HG02840 (cell line): ENCODE measurements around the gene PDE10A.

Experiments used
- ATAC-seq: cut with Tn5 transposase; IDR thresholded peaks from one replicate; pipeline ENCODE4 v1.9.1; 2021; ENCODE audit warnings: mild to moderate bottlenecking, moderate library complexity, moderate number of reproducible peaks; ENCODE audit not compliant: unreplicated experiment, low FRiP score

The PDE10A gene

DNA sequence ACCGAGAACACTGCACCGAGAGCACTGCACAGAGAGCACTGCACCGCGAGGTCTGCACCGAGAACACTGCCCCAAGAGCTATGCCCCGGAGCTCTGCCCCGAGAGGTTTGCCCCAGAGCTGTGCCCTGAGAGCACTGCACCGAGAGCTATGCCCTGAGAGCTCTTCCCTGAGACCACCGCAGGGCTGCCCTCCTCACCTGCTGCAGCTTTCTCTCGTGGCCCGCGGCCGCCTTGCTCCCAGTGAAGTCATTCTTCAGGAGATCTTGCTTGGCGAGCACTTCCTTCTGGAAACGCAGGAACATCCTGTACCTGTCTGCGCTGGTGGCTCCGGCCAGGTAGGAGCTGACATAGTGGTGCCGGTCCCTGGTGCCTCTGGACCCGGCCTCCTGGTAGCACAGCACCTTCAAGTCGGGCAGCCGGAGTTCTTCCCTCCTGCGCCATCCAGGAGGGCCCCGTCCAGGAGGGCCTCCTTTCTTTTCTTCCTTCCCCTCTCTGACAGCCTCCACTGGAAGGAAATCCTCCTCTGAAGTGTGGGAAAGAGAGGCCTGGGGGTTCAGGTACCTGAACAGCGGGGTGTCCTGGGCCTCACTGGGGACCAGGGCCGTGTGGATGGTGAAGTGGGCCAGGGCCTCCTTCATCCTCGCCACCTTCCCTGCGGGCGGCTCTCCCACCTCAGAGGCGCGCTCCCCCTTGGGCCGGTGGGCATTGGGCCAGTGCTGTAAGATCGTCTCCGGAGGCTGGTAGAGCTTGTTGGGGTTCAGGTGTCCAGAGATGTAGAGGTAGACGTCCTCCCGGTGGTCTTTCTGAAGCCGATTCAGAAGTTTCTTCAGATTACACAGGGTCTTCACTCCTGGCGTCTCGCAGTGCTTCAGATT is 361.4 kb downstream of the PDE10A start:
- ATAC-seq: no peak

DNA sequence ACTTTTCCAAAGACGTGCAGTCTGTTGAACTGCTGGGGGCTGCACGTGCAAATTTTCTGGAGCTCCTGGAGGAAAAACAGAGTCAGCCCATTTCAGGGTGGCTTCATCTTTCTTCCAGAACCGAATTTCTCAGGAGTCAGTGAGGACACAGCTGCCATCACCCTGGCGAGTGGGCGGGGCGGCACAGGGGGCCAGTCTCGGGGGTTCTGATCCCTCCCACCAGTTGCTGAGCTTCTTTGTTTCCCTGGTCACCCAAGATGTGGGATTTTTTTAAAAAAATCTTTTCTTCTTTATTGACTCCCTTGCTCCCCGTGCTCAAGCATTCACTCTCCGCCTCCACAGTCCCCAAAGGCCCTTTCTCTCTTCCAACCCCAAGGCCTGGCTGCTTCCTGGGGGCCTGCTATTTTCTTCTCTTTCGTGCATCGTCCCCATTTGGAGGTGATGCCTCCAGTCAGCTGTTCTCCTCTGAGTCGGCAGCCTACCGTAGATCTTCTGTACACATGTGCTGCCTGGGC is 362.6 kb downstream of the PDE10A start:
- ATAC-seq: no peak

DNA sequence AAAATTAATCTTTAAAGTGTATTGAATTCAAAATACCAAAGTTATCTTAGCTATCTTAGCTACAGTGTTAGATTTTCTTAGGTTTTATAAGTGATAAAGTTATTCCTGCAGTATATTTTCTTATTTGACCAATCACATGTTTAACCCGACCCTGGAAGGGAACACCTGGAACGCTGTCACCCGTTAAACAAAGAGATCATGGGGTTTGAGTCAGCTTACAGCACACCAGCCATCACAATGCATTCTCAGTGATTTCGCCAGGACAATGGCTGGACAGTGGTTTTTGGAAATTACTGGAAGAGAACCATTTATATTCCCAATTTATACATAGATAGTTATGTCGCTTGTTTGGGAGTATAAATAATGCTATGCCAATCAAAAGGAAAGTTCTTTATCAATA is 364.2 kb downstream of the PDE10A start:
- no peak for ATAC-seq

DNA sequence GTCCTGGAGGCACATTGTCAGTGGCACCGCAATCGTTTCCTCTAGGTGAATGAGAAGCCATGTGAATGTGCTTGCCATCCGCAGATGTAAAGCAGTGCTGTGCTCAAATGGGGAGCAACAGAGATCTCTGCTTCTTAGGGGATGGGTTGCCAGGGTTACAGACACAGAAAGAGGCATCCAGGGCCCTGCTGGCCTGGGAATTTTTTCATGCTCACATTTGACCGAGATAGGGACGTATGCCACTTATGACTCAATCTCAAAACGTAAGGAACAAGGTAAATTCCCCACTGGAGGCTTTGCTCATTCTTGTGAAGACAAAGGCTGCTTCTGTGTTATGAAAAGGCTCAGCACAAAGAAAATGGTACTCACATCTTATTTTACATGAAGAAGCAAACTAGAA is 364.6 kb downstream of the PDE10A start:
- no peak for ATAC-seq

DNA sequence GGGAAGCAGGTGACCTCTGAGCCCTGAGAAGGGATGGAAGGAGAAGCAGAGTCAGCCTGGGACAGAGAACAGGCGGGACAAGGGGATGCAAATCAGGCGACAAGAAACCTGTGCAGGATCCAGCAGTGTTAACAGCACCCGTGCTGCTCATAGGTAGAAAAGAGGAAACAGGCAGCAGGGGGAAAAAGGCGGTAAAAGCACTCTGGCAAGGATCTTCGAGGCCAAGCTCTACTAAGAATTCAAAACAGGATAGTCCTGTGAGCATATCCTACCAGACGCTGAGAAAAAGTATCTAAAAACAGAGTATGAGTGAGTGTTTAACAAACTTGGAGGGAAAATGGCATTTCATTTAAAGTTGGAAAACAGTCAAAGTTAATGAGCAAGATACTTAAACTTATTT is 370.4 kb downstream of the PDE10A start:
- ATAC-seq: no peak
